AG04450 (cell line): ENCODE measurements around the gene ULK4. TPM values are rescaled to one million over a fixed set of nuclear protein-coding genes. Genes with fewer than 3 reads are reported as not detected.

Experiments used
- CTCF ChIA-PET: fragments of 300-600, 350-600 bp; formaldehyde crosslinking; extraction: SDS; loops from one replicate; lab custom pipeline; 2022; ENCODE audit warnings: antibody characterized with exemption, inconsistent platforms; lab: Charles Lee
- POLR2A ChIA-PET: fragments of 350-600 bp; formaldehyde crosslinking; extraction: SDS; loops from one replicate; lab custom pipeline; 2021; ENCODE audit warnings: antibody characterized with exemption, inconsistent platforms; lab: Yijun Ruan, JAX
- DNase-seq: peaks from one replicate; pipeline ENCODE4 v3.0.0-alpha.2; 2011; ENCODE audit warnings: low read depth, low spot score
- H3K27ac ChIP-seq: one replicate; pipeline ENCODE4 v1.5.1; 2012; ENCODE audit warnings: low read depth, low read length, control low read depth
- H3K27me3 ChIP-seq: one replicate; pipeline ENCODE4 v1.6.0; 2012; ENCODE audit warnings: low read length; ENCODE audit not compliant: control insufficient read depth, insufficient read depth
- H3K4me3 ChIP-seq: 2 replicates; pipeline ENCODE4 v1.5.1; 2011; ENCODE audit warnings: mild to moderate bottlenecking, low read depth, low read length, control low read depth
- H3K9me3 ChIP-seq: 2 replicates; pipeline ENCODE4 v1.5.1; 2012; ENCODE audit warnings: low read length; ENCODE audit not compliant: control insufficient read depth, insufficient read depth
- polyA plus RNA-seq: library from polyadenylated mRNA; depleted of rRNA; stranded (reverse); fragments of >200 nt; gene quantifications from 2 replicates; pipeline ENCODE4 v1.2.3, GENCODE V29; 2011
- TF ChIP-seq, protein P1 (sequence below): IDR thresholded peaks from 2 replicates; pipeline ENCODE4 v1.5.1; 2011; ENCODE audit warnings: low read depth, low read length, control low read depth, inconsistent platforms

Gene ULK4
- polyA plus RNA-seq, 1 experiment: 3.7 TPM

DNA sequence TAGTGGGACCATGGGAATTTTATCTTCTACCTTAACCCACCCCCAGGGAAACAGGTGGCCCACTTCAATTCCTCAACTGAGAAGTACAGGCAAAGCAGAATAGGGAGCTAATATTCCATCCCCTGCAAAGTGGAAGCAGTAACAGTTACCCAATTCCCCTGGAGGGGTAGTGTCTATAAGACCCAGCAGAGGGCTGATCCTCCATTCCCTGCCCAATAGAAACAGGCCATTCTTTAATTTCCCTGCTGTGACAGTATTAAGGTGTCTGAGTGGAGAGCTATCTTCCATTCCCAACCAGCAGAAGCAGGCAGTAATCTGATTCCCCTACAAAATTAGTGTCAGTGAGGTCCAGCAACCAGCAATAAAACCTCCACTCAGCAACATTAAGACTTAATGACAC is 219.8 kb downstream of the ULK4 start:
- Histone ChIP-seq H3K27me3 (no peaks in the 10 kb centered on the region), H3K27ac (no peak overlapping the region), H3K4me3 (no peak overlapping the region), H3K9me3 (no peaks in the 10 kb centered on the region)
- TF ChIP-seq, protein P1, sequence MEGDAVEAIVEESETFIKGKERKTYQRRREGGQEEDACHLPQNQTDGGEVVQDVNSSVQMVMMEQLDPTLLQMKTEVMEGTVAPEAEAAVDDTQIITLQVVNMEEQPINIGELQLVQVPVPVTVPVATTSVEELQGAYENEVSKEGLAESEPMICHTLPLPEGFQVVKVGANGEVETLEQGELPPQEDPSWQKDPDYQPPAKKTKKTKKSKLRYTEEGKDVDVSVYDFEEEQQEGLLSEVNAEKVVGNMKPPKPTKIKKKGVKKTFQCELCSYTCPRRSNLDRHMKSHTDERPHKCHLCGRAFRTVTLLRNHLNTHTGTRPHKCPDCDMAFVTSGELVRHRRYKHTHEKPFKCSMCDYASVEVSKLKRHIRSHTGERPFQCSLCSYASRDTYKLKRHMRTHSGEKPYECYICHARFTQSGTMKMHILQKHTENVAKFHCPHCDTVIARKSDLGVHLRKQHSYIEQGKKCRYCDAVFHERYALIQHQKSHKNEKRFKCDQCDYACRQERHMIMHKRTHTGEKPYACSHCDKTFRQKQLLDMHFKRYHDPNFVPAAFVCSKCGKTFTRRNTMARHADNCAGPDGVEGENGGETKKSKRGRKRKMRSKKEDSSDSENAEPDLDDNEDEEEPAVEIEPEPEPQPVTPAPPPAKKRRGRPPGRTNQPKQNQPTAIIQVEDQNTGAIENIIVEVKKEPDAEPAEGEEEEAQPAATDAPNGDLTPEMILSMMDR: no peak
- ChIA-PET POLR2A (no interaction called here), CTCF (no interaction called here)
- DNase-seq: no peak

DNA sequence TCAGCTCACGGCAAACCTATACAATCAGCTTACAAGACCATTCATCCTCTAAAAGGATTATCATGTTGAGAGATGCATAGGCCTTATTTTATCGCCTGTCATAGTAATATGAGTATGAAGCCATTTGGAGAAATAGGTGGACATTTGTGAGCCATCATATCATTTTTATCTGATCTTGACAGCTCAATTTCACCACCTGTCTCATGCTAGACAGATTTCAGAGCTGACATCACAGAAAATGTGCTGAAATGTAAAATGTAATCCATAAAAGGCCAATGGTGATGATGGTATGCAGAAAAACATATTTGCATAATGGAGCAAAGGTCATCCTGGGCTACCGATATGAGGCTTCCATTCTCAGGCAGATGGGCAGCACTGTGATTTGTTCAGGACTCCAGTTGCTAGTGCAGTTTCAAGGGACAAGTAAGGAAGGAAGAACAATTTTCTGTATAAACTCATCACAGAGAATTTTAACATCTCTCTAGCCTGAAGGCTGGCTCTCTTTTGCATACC is 221.5 kb downstream of the ULK4 start:
- H3K27ac ChIP-seq: no peak overlapping the region
- DNase-seq: no peak
- no peaks in the 10 kb centered on the region for H3K9me3 ChIP-seq
- TF ChIP-seq, protein P1: no peak
- no peak overlapping the region for H3K4me3 ChIP-seq
- ChIA-PET CTCF (no interaction called here), POLR2A (no interaction called here)
- no peaks in the 10 kb centered on the region for H3K27me3 ChIP-seq

GRCh38 chr3:41726891-41727290 is 235.0 kb downstream of the ULK4 start:
- DNase-seq: no peak
- Histone ChIP-seq H3K9me3 (no peaks in the 10 kb centered on the region), H3K27ac (no peak overlapping the region), H3K27me3 (no peaks in the 10 kb centered on the region), H3K4me3 (no peak overlapping the region)
- ChIA-PET POLR2A (no interaction called here), CTCF (no interaction called here)
- TF ChIP-seq, protein P1: no peak

- TF ChIP-seq, protein P1: no peak
- ChIA-PET CTCF (no interaction called here), POLR2A (no interaction called here)
Observed at GRCh38 chr3:41717641-41718040, 244.3 kb downstream of the ULK4 start.

GRCh38 chr3:41716471-41716870 is 245.4 kb downstream of the ULK4 start:
- DNase-seq: peak; percentile 3
- H3K27ac ChIP-seq: no peak overlapping the region
- H3K9me3 ChIP-seq: no peaks in the 10 kb centered on the region
- no peaks in the 10 kb centered on the region for H3K27me3 ChIP-seq
- CTCF ChIA-PET: interaction anchor here (0.5 to 1.6 kb wide), 16 partner anchors 18 to 1390 kb away, joined by 3 to 9 read pairs (median 4); partner anchors contain the start of gene CTNNB1
- H3K4me3 ChIP-seq: no peak overlapping the region
- TF ChIP-seq, protein P1: peak; percentile 70
- POLR2A ChIA-PET: interaction anchor here (0.7 kb wide), 1 partner anchor 517 kb away, joined by 3 read pairs; the partner anchor contains the start of gene CTNNB1

More at GRCh38 chr3:41717641-41718040, 244.3 kb downstream of the ULK4 start:
- DNase-seq: no peak
- Histone ChIP-seq H3K9me3 (no peaks in the 10 kb centered on the region), H3K4me3 (no peak overlapping the region), H3K27me3 (no peaks in the 10 kb centered on the region), H3K27ac (no peak overlapping the region)
